SH-SY5Y (cell line): Measurements from ENCODE around the gene KCNK1.

Experiments used
- GATA2 ChIP-seq: IDR thresholded peaks from 2 replicates; pipeline ENCODE4 v1.6.1; 2011; ENCODE audit warnings: mild to moderate bottlenecking, low read depth, low read length
- GATA3 ChIP-seq: IDR thresholded peaks from 2 replicates; pipeline ENCODE4 v1.6.1; 2011; ENCODE audit warnings: low read depth, mild to moderate bottlenecking, low read length, moderate library complexity

The KCNK1 gene

GRCh38 chr1:233640179-233640578 lies 26.3 kb downstream of the KCNK1 start:
- TF ChIP-seq GATA3 (no peak), GATA2 (no peak)

- TF ChIP-seq GATA3 (no peak), GATA2 (no peak)
Measured at GRCh38 chr1:233641029-233641428, 27.1 kb downstream of the KCNK1 start.

GRCh38 chr1:233647073-233647472 lies 33.2 kb downstream of the KCNK1 start:
- TF ChIP-seq GATA2 (no peak), GATA3 (no peak)

GRCh38 chr1:233647636-233648035 lies 33.7 kb downstream of the KCNK1 start:
- TF ChIP-seq GATA2 (no peak), GATA3 (no peak)

GRCh38 chr1:233651061-233651460 lies 37.2 kb downstream of the KCNK1 start:
- TF ChIP-seq GATA2 (no peak), GATA3 (no peak)

- no peak for TF ChIP-seq GATA2
- TF ChIP-seq GATA3 = no peak
Measured at GRCh38 chr1:233651563-233652233, 37.8 kb downstream of the KCNK1 start.

GRCh38 chr1:233652526-233652925 lies 38.6 kb downstream of the KCNK1 start:
- TF ChIP-seq GATA2 = no peak
- no peak for TF ChIP-seq GATA3

- TF ChIP-seq GATA3 = no peak
- TF ChIP-seq GATA2 = no peak
Measured at GRCh38 chr1:233654658-233655280, 40.9 kb downstream of the KCNK1 start.

GRCh38 chr1:233655301-233655740 lies 41.4 kb downstream of the KCNK1 start:
- TF ChIP-seq GATA3 = no peak
- TF ChIP-seq GATA2 = no peak

GRCh38 chr1:233656032-233656635 lies 42.2 kb downstream of the KCNK1 start:
- no peak for TF ChIP-seq GATA3
- no peak for TF ChIP-seq GATA2

- TF ChIP-seq GATA3 (no peak), GATA2 (no peak)
Measured at GRCh38 chr1:233656687-233657086, 42.8 kb downstream of the KCNK1 start.

- TF ChIP-seq GATA3 (no peak), GATA2 (no peak)
Measured at GRCh38 chr1:233657466-233657865, 43.6 kb downstream of the KCNK1 start.

GRCh38 chr1:233659495-233659894 lies 45.6 kb downstream of the KCNK1 start:
- TF ChIP-seq GATA3 (no peak), GATA2 (no peak)

GRCh38 chr1:233661376-233662159 lies 47.7 kb downstream of the KCNK1 start:
- TF ChIP-seq GATA3 = no peak

GRCh38 chr1:233662575-233663304 lies 48.8 kb downstream of the KCNK1 start:
- TF ChIP-seq GATA3 (no peak), GATA2 (no peak)
